ENCODE measurements around the gene TNKS1BP1.
A peak's percentile ranks its signal among the peaks of the same experiment; 100 is the strongest.
"Not testable (repeated sequence)": the region's sequence is repeated elsewhere in the genome, so short reads cannot be mapped to it uniquely, and the experiment has no call there.

The TNKS1BP1 gene

DNA sequence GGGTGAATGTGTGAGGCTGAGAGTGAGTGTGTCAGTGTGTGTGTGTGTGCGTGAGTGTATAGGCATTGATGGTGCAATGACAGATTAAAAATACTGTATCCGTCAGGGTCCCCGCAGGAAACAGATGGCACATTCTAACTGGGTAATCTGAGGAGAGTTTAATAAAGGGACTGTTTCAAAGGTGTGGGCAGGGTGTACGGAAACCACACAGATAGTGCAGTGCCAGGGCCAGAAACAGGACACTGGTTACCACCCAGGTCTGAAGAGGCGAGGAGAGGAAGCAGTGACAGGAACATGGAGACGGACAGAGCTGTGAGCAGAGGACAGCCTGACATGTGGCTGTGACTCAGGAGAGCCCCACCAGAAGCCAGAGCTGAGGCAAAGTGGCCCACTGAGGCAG lies 29.9 kb upstream of the TNKS1BP1 start:
- DNase-seq (ENCODE audit: low read depth) = no peak

DNA sequence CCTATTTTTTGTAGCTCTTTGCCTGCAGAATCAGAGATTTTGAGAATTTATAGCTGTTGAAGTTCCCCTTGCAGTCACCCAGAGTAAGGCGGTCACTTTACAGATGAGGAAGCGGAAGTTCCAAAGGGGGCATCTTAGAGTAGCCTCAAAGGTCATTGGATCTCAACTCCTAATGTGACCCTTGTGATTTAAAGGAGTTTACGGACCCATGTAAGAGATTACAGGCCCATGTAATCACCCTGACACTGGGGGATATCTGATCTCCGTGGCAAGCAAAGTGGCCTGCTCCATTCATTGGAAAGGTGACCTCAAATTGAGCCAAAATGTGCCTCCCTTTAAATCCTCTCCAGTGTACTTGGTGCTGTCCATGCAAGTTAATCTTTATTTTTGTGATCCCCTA lies 29.1 kb upstream of the TNKS1BP1 start:
- no peak for DNase-seq (ENCODE audit: low read depth)

GRCh38 chr11:57353446-57353845 lies 28.7 kb upstream of the TNKS1BP1 start:
- DNase-seq (ENCODE audit: low read depth) = no peak

- DNase-seq (ENCODE audit: low read depth) = no peak
These were observed 28.3 kb upstream of the TNKS1BP1 start for GRCh38 chr11:57353036-57353435.

DNA sequence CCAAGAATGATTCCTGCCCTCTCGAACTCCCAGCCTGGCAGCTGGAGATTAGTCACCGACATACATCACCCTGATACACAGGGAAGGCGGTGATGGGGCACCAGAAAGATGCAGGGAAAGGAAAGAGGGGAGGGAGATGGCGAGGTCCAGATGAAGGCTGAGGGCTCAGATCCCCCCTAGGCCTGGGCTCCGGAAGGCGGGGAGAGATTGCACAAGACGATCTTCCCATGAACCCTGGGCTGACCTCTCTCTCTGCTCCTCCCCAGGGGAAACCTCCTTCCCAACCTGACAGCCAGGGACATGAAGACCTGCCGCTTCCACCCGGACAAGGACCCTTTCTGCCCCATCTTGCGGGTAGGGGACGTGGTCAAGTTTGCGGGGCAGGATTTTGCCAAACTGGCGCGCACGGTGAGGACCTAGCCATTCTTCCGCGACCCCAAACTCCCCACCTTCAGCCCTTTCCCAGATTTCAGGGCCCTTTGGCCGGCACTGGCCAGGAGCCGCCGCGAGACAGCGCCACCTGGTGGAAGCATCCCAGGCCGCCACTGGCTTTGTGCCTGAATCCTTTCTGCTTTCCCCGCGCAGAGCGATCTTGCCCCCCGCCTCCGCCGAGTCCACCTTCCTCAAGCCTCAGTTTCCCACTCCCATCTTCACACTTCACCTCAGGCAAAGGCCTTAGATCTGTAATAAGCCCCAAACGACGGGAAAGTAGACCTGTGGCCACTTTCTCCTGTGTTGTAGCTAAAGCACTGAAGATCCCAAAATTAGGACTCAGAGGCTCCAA lies 24.9 kb upstream of the TNKS1BP1 start:
- peak; percentile 34 for DNase-seq (ENCODE audit: low read depth)

DNA sequence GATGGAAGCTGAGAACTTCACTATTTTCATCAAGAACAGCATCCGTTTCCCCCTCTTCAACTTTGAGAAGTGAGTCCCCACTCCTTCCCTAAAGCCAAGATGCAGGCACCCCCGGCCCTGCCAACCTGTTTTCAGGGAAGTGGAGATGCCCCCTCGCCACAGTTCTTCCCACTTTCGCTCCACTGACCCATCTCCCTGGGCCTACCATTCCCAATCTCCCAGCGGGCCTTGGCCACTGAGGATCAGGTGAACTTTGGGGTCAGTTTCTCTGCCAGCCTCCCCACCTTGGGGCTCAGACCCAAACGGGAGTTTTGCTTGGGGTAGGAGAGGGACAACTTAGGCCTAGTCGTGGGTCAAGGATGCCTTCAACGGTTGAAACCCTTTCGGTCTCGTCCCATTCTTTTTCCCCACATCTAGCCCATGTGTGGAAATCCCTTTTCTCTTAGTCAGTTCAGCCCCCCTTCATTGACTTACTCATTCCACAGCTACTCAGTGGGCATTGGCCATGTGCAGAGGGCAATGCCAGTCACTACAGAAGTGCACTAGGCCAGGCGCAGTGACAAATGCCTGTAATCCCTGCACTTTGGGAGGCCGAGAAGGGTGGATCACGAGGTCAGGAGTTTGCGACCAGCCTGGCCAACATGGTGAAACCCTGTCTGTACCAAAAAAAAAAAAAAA lies 24.0 kb upstream of the TNKS1BP1 start:
- DNase-seq (ENCODE audit: low read depth) = no peak

- DNase-seq (ENCODE audit: low read depth) = no peak
These were observed 23.3 kb upstream of the TNKS1BP1 start for GRCh38 chr11:57348052-57348451.

DNA sequence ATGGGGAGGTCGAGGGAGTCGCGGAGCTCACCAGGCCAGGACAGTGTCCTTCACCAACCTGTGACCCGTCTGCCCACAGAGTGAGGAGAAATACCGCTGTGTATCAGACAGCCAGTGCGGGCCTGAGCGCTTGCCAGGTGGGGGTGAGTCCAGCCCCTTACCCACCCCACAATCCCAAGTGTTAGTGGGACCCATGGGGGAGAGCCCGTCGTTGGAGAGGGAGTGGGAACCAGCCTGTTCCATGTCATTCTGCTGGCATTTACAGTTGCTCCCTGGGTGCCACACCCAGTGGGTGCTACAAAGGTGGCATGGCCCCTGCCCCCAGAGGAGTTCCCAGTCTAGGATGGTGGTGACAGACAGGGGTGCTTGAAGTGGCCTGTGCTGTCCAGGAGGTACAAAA lies 22.6 kb upstream of the TNKS1BP1 start:
- DNase-seq (ENCODE audit: low read depth) = no peak

GRCh38 chr11:57345555-57346211 lies 20.9 kb upstream of the TNKS1BP1 start:
- peak; percentile 41 for DNase-seq (ENCODE audit: low read depth)

DNA sequence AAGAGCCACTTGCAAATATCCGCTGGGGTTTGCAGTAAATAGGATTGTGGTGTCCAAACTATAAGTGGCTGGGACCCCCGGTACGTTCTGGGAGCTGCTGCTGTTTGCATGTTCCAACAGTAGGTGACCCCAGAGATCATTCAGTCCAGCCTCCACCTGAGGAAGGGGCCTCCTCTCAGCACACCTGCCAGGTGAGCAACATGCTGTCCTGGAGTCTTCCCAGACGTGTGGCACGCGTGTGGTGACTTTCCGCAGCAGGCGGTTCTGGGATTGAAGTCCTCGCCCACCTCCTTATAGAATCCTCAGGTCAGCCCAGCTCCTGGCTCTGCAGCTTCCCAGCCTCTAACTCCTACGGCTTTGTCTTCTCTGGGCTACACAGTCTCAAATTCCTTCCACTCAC lies 20.1 kb upstream of the TNKS1BP1 start:
- no peak for DNase-seq (ENCODE audit: low read depth)

DNA sequence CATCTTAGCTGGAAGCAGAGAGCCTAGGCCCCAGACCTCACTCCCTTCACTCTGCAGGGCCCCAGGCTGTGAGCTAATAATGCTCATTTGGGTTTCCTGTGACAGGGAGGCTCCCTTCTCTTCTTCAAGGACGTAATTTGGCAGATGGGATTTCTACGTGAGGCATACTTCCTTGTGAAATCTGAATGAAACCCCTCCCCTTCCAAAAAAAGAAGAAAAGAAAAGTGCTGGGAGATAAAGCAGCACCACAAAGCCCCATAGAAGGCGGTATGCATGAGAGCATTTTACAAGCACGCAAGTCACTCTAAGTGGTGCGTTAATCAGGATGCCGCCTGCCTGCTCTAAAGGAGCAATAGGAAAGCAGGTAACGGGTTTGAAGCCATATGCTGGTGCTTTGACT lies 19.1 kb upstream of the TNKS1BP1 start:
- DNase-seq (ENCODE audit: low read depth) = no peak

DNA sequence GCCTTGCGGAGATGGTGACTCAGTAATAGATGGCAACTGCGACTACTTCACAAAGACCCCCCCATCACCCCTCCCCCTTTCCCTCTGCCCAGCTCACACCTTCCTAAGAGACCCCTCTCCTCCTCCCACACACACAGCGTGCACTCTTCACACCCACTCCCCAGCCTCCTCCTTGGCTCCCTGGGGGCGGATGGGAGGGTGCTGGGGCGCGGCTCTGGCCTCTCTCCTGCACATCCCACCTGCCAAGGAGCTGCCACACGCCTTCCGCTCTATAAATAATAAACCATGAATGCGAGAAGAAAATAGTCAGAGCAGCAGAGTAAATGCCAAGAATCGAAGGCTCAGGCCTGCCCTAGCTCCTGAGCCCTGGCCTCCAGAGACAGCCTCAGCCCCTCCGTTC lies 17.9 kb upstream of the TNKS1BP1 start:
- DNase-seq (ENCODE audit: low read depth) = no peak

DNA sequence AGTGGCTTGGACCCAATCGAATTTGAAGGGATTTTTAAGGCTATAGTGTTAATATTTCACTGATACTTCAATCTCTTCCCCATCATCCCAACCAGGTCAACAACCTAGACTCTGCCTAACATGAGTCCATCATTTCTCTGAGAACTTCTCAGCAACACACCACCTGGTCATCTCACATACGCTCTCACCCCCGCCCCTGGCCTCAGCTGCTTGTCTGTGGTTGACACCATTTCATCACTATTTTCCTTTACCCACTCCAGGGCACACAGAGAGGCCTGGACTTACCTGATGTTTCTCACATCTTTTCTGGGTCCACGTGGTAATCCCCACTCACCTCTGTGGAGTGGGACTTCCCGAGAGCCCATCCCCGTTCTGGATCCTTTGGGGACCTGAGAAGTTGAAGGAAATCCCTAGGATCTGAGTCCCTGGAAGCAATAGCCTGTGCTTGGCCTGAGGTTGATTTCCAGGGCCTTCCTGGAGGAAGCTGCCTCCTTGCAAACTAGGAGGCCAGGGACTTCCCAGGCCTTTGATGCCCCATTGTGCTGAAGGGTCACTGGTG lies 16.6 kb upstream of the TNKS1BP1 start:
- DNase-seq (ENCODE audit: low read depth) = no peak

- no peak for DNase-seq (ENCODE audit: low read depth)
These were observed 15.4 kb upstream of the TNKS1BP1 start for GRCh38 chr11:57340039-57340615.

- DNase-seq (ENCODE audit: low read depth) = no peak
These were observed 14.6 kb upstream of the TNKS1BP1 start for GRCh38 chr11:57339328-57339727.

DNA sequence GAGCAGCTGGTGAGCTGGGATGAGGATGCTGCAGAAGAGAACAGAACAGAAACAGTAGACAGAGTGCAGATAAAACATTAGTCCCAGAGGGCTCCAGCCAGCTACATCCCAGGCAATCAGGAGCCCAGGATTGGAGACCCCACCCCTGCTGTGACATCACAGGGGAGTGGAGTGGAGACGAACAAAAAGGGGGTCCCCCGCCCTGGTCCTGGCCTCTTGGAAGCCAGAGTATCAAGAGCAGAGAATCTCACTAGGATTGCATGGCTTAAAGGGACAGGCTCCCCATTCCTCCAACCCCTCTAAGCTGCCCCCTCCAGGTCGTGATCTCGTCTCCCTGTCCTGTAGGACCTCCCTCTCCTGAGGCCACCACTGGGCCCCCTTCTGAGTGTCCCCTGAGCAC lies 13.4 kb upstream of the TNKS1BP1 start, which contains the start of gene P2RX3:
P2RX3 (plus strand) TSS at position 211 of the 400 bp plus-strand sequence. CDS start 199 bp downstream, outside the sequence.
- no peak for DNase-seq (ENCODE audit: low read depth)

GRCh38 chr11:57336856-57337255 lies 12.1 kb upstream of the TNKS1BP1 start:
- DNase-seq (ENCODE audit: low read depth) = not testable (repeated sequence)

DNA sequence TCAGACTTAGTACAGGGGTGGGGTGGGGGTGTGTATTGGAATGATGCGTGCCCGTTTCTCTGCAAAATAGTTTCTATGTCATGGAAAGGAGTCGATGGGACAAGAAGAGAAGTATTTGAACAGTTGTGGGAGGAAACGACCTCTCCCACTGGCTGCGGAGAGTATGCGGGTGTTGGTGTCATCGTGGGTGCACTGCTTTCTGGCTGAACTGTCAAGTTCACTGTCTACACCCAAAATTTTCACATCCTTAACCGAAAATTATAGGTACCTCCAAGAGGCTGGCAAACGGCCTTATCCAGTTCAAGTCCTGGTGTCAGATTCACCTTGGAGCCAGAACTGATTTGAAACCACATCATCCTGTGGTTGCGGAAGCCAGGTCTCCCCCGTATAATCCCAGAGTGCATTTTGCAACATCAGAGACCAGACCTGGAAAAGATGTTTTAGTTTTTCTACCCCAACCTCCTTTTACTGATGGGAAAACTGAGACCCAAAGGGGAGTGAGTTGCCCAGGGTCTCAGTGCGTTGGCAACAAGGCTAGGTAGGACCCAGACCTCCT lies 11.4 kb upstream of the TNKS1BP1 start:
- no peak for DNase-seq (ENCODE audit: low read depth)

GRCh38 chr11:57335343-57336110 lies 10.8 kb upstream of the TNKS1BP1 start, which contains the start of gene SSRP1:
Gene SSRP1, minus strand, starts transcription at chr11:57335892. Its CDS starts 771 bp downstream, at chr11:57335121.
- DNase-seq (ENCODE audit: low read depth) = peak; percentile 73

GRCh38 chr11:57335023-57335342 lies 10.2 kb upstream of the TNKS1BP1 start:
- DNase-seq (ENCODE audit: low read depth) = no peak

Measured in stimulated activated CD8-positive, alpha-beta memory T cell treated with anti-CD3 and anti-CD28 coated beads, Interleukin-12 subunit alpha, Interleukin-12 subunit beta, amount 100 ng/mL, for 4 hours (primary cell).